NCI-H2196 (cell line): ENCODE results near the gene PTPA.
A peak's percentile ranks its signal among the peaks of the same experiment; 100 is the strongest.
"Not testable (repeated sequence)": the region's sequence is repeated elsewhere in the genome, so short reads cannot be mapped to it uniquely, and the experiment has no call there.

Experiments
- DNase-seq: peaks from one replicate; lab custom pipeline; 2025; ENCODE audit not compliant: unreplicated experiment; lab: John Stamatoyannopoulos, UW

Gene PTPA

GRCh38 chr9:129175825-129176633 is 64.8 kb downstream of the PTPA start:
- peak; percentile 68 for DNase-seq

- no peak for DNase-seq
Observed at GRCh38 chr9:129176701-129177442, 65.7 kb downstream of the PTPA start.

- no peak for DNase-seq
Observed at GRCh38 chr9:129177443-129177790, 66.2 kb downstream of the PTPA start.

DNA sequence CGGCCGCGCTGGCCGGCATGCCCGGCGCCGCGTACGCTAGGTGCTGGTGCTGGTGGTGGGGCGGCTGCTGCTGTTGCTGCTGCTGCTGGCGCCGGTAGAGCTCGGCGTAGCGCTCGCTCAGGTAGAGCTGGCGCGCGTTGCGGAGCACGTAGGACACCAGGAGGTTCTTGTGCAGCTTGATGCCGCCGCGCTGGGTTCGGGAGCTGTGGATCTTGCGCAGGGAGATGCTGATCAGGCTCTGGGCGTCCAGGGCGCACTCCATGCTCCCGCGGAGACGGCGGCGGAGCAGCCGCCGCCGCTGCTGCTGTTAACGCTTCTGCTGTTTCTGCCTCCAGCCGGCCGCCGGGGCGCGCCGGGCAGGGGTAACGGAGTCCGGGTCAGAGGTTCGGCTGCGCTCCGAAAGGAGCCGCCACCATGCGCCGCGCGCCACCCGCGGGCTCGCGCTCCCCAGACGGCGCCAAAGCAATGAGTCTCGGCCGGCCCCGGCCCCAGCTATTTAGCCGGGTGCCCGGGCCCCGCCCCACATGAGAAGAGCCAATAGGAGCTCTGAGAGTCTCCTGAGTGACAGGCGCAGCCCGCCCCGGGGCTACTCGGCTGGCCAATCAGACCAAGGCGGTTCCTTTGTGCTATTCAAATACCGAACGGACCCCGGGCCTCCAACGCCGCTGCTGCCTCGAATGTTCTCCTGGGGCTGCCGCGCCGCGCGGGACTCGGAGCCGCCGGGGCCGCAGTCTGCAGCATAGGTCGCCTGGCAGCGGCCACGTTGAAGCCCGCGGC is 66.8 kb downstream of the PTPA start, which contains the start of gene IER5L:
IER5L (minus strand) TSS at position 471 of the 777 bp plus-strand sequence; CDS start at position 262, 209 bp downstream.
- peak; percentile 95 for DNase-seq

DNA sequence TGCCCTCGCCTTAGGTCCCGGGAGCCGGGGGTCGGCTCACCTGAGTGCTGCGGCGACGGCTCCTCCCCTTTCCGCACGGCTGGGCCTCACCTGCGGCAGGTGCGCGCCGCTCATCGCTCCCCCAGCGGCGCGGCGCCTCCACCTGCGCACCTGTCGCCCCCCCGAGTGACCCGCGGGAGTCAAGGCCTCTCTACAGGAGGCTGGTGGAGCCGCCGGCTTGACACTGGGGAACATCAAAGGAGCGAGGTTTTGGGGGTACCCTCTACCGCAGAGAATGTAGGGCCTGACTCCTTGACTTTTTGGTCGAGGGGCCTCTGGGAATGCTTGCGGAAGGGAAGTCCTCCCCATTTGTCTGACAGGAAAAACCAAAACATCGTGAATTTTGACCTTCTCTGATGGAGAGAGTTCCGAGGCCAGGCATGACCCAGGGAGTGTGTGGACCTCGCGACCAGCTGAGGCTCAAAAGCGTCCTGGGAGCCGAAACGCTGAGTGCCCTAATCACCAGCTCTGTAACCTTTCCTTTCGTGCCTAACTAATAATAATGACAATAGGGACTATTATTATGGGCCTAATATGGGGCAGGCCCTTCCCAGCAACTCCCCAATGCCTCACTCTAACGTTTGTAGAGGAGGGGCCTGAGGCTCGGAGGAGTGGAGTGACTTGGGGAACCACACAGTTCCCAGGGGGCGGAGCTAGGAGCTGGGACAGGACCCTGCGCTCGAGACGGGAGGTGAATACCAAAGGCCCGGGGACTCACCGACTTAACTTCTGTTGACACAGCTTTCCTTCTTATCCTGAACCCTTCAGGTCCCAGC is 67.6 kb downstream of the PTPA start:
- peak; percentile 71 for DNase-seq

DNA sequence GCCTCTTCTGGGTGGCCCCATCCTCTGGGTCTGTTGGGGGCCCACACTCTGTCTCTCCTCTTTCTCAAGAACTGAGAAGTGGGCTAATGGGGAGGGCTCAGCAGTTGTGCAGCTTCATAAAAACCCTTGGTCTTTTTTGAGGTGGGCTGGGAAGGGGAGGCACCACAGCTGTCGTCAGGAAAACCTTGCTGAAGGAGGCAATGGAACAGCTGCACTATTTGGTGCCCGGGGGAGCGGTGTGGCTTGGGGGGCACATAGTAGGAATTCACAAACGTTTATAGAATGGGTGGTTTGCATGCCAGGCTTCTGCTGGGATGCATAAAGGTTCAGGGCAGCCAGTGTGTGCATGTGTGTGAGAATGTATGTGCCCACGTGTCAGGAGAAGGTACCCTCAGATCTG is 70.0 kb downstream of the PTPA start:
- DNase-seq, result no peak

- no peak for DNase-seq
Observed at GRCh38 chr9:129182122-129182521, 70.9 kb downstream of the PTPA start.

- no peak for DNase-seq
Observed at GRCh38 chr9:129182625-129183494, 71.6 kb downstream of the PTPA start.

DNA sequence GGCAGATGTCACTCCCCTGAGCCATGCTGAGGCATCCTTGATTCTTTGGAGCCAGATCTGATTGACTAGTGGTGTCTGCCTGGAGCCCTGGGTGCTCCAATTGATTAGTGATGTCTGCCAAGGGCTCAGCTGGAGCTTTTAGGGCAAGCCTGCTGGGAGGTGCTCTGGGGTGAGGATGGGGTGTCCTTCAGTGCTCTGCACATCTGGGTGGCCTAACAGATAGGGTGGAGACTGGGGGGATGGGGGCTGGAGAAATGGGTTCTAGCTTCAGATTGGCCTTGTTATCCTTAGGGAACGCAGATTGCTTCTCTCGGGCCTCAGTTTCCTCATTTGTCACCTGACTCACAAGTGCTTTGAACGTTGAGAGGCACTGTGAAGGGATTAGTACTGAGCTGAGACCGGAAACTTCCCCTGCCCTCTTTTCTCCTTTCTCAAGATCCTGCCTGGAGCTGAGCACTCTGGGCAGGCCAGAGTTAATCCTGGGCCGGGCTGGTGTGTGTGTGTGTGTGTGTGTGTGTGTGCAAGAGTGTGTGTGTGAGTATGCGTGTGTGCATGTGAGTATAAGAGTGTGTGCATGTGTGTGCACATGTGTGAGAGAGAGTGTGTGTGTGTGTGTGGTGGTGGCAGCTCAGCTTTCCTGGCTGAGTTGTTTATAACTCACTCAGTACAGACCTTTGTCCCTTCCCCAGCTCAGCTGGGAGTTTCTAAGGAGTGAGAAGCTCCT is 72.4 kb downstream of the PTPA start:
- no peak for DNase-seq

DNA sequence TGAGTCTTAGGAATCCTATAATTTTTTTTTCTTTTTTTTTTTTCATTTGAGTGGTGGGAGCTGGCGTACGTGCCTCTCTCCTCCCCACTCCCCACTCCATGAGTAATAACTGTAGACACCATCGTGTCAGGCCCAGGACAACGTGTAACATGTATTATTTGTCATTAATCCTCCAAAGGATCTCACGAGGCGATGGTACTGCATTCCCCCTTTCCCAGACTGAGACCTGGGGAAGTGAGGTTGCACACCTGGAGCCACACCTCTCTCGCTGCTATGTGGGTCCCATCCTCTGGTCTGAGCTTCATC is 73.0 kb downstream of the PTPA start:
- no peak for DNase-seq

DNA sequence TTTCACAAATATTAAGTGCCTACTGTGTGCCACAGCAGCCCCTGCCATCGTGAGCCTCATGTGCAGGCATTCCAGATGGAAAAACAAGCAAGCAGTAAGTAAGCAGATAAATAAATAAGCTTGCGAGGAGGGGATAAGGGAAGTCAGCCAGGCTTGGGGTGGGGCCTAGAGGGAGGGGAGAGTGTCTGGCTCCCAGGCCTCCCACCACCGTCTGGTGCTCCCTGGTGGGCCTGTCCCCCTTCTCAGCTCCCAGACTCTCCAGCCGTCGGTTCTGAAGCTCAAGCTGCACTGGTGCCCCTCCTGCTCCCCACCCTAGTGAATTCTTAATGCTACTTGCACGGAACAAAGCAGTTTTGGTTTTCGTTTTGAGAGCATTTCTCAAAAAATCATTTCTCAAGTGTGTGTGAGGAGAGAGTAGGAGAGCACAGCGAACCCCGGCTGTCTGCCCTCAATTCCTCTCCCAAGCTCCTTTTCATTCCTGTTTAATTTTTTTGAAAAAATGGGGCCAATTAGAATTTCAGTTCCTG is 73.4 kb downstream of the PTPA start:
- DNase-seq, result no peak

- DNase-seq, result no peak
Observed at GRCh38 chr9:129185402-129185801, 74.2 kb downstream of the PTPA start.

DNA sequence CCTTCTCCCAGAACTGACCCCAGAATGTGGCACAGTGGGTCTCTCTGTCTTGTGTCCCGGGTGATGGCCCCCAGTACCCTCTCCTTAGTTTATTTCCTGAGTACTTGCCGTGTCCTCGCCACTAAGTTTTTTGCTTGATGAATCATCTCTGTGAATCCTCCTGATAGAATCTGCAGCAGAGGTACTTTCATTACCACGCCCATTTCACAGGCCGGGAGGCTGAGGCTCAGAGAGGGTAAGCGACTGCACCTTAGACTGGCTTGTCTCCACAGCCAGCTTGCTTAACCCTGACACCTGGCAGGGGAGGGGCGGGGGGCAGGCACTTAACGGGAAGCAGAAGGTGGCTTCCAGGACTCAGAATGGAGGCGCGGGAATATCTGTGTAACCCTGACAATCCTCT is 74.8 kb downstream of the PTPA start:
- no peak for DNase-seq

DNA sequence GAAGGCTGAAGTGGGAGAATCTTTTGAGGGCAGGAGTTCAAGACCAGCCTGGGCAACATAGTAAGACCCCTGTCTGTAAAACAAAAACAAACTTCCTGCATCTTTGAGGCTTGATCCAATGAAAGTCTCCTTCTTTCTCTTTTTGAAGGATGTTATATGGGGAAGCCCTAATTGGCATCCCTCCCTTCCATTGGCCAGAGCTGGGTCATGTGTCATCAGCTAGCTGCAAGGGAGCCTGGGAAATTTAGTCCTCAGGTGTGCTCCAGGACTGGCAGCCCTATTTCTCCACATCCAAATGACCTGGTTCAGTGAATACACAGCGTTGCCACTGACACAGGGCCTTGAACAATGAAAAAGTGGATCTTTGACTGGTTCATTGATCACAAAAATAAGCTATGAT is 75.8 kb downstream of the PTPA start:
- no peak for DNase-seq

DNA sequence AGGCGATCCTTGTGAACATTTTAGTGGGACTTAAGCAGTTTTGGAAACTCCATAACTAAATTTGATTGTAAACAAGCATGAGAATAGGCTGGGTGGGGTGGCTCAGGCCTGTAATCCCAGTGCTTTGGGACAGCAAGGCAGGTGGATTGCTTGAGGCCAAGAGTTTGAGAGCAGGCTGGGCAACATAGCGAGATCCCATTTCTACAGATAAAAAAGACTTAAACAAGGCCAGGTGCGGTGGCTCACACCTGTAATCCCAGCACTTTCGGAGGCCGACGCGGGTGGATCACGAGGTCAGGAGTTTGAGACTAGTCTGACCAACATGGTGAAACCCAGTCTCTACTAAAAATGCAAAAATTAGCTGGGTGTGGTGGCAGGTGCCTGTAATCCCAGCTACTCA is 78.8 kb downstream of the PTPA start:
- not testable (repeated sequence) for DNase-seq

GRCh38 chr9:129191234-129191633 is 80.0 kb downstream of the PTPA start:
- DNase-seq, result no peak

DNA sequence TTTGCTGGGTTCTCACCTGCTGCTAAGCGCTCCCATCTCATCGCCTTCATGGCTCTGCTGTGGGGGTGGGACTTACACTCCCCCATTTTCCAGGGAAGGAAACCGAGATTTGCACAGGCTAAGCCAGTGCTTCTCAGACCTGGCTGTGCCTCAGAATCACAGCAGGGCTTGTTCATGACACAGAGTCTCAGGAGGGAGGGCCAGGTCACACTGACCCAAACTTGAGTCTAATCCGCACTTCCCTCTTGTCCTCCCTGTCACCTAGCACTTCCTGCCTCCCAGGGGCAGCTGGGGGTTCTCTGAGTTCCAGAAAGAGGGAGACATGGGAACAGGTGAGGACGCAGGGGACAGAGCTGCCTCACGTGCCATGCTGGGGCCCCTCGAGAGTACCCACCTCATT is 82.4 kb downstream of the PTPA start:
- DNase-seq, result no peak

GRCh38 chr9:129194221-129194620 is 83.0 kb downstream of the PTPA start:
- no peak for DNase-seq

- no peak for DNase-seq
Observed at GRCh38 chr9:129195606-129196005, 84.4 kb downstream of the PTPA start.
